GM23338 (cell line): ENCODE results near the gene ADAMTSL2. TPM values are rescaled to one million over a fixed set of nuclear protein-coding genes. Genes with fewer than 3 reads are reported as not detected.

ENCODE experiments used
- ATAC-seq: fragments of 200-7000 bp; cut with Tn5 transposase; 3 replicates; pipeline ENCODE4 v1.9.1; 2020
- DNase-seq: peaks from one replicate; pipeline ENCODE4 v3.0.0-alpha.2; 2015; ENCODE audit warnings: low spot score
- H2AFZ ChIP-seq: fragments of 200-600 bp; sonication (generic); 2 replicates; pipeline ENCODE4 v1.8.0; 2016; ENCODE audit warnings: antibody characterized with exemption, mild to moderate bottlenecking, moderate library complexity
- H3F3A ChIP-seq: fragments of 200-600 bp; sonication (generic); replicated peaks from 2 replicates; pipeline ENCODE4 v1.8.0; 2017; ENCODE audit warnings: antibody characterized with exemption, mixed run types, low read depth
- H3K27ac ChIP-seq: fragments of 200-600 bp; sonication (generic); 2 replicates; pipeline ENCODE4 v1.6.1; 2016; ENCODE audit warnings: low read depth
- H3K27me3 ChIP-seq: fragments of 200-600 bp; sonication (generic); 2 replicates; pipeline ENCODE4 v1.8.0; 2016; ENCODE audit warnings: mild to moderate bottlenecking, mixed run types, moderate library complexity; ENCODE audit not compliant: insufficient read depth
- H3K36me3 ChIP-seq: fragments of 200-600 bp; sonication (generic); 2 replicates; pipeline ENCODE4 v1.8.0; 2016; ENCODE audit warnings: mild to moderate bottlenecking; ENCODE audit not compliant: insufficient read depth
- H3K4me1 ChIP-seq: fragments of 200-600 bp; sonication (generic); 2 replicates; pipeline ENCODE4 v1.8.0; 2016; ENCODE audit warnings: mild to moderate bottlenecking, moderate library complexity; ENCODE audit not compliant: insufficient read depth
- H3K4me2 ChIP-seq: fragments of 200-600 bp; sonication (generic); 2 replicates; pipeline ENCODE4 v1.7.1; 2017; ENCODE audit warnings: mixed run types
- H3K4me3 ChIP-seq: fragments of 200-600 bp; sonication (generic); 2 replicates; pipeline ENCODE4 v1.6.1; 2016; ENCODE audit warnings: mixed run types
- H3K79me2 ChIP-seq: fragments of 200-600 bp; sonication (generic); replicated peaks from 2 replicates; pipeline ENCODE4 v1.8.0; 2017; ENCODE audit warnings: mild to moderate bottlenecking; ENCODE audit not compliant: insufficient read depth
- H3K9me2 ChIP-seq: fragments of 200-600 bp; sonication (generic); 2 replicates; pipeline ENCODE4 v1.8.0; 2017; ENCODE audit not compliant: insufficient read depth
- H4K20me1 ChIP-seq: fragments of 200-600 bp; sonication (generic); replicated peaks from 2 replicates; pipeline ENCODE4 v1.8.0; 2017; ENCODE audit warnings: mild to moderate bottlenecking; ENCODE audit not compliant: insufficient read depth
- H3K27ac Mint-ChIP-seq: 2 replicates; pipeline ENCODE4 v1.8.0; 2020; ENCODE audit warnings: inconsistent platforms, mild to moderate bottlenecking, moderate library complexity, mixed read lengths
- H3K27me3 Mint-ChIP-seq: 3 replicates; pipeline ENCODE4 v1.8.0; 2022; ENCODE audit warnings: low read depth, mild to moderate bottlenecking, moderate library complexity, mixed read lengths, inconsistent platforms; ENCODE audit not compliant: insufficient read depth, poor library complexity
- H3K36me3 Mint-ChIP-seq: 3 replicates; pipeline ENCODE4 v1.8.0; 2021; ENCODE audit warnings: low read depth, mild to moderate bottlenecking, inconsistent platforms, moderate library complexity, mixed read lengths
- H3K4me1 Mint-ChIP-seq: 3 replicates; pipeline ENCODE4 v1.8.0; 2020; ENCODE audit warnings: mild to moderate bottlenecking, inconsistent platforms, mixed read lengths
- H3K4me3 Mint-ChIP-seq: 3 replicates; pipeline ENCODE4 v1.8.0; 2021; ENCODE audit warnings: moderate library complexity, mild to moderate bottlenecking, inconsistent platforms, mixed read lengths
- H3K9me3 Mint-ChIP-seq: 3 replicates; pipeline ENCODE4 v1.8.0; 2020; ENCODE audit warnings: moderate library complexity, mild to moderate bottlenecking, inconsistent platforms, mixed read lengths
- CREB1 ChIP-seq: fragments of 250-450 bp; sonication (Bioruptor Pico); IDR thresholded peaks from 2 replicates; pipeline ENCODE4 v1.5.0; 2020; ENCODE audit warnings: low read depth, mild to moderate bottlenecking, moderate library complexity
- ETS1 ChIP-seq: IDR thresholded peaks from 2 replicates; pipeline ENCODE4 v1.6.1; 2016; ENCODE audit warnings: antibody characterized with exemption
- JUNB ChIP-seq: IDR thresholded peaks from one replicate; pipeline ENCODE4 v1.6.1; 2016; ENCODE audit warnings: antibody characterized with exemption; ENCODE audit not compliant: unreplicated experiment
- NANOG ChIP-seq: IDR thresholded peaks from 2 replicates; pipeline ENCODE4 v1.6.1; 2016; ENCODE audit warnings: antibody characterized with exemption, borderline replicate concordance
- POLR2AphosphoS5 ChIP-seq: IDR thresholded peaks from 2 replicates; pipeline ENCODE4 v1.6.1; 2016; ENCODE audit warnings: antibody characterized with exemption, low read depth
- REST ChIP-seq: IDR thresholded peaks from one replicate; pipeline ENCODE4 v1.6.1; 2018; ENCODE audit warnings: antibody characterized with exemption; ENCODE audit not compliant: unreplicated experiment
- STAT1 ChIP-seq: IDR thresholded peaks from one replicate; pipeline ENCODE4 v1.6.1; 2016; ENCODE audit warnings: antibody characterized with exemption; ENCODE audit not compliant: unreplicated experiment
- ZNF114 ChIP-seq: fragments of 250-450 bp; sonication (Bioruptor Pico); IDR thresholded peaks from 2 replicates; pipeline ENCODE4 v1.5.0; 2020; ENCODE audit warnings: mild to moderate bottlenecking, moderate library complexity
- ZNF331 ChIP-seq: fragments of 250-450 bp; sonication (Bioruptor Pico); IDR thresholded peaks from 2 replicates; pipeline ENCODE4 v1.5.0; 2020; ENCODE audit warnings: low read depth, mild to moderate bottlenecking, moderate library complexity
- ZNF462 ChIP-seq: fragments of 250-450 bp; sonication (Bioruptor Pico); IDR thresholded peaks from 2 replicates; pipeline ENCODE4 v1.5.0; 2020; ENCODE audit warnings: mild to moderate bottlenecking, moderate library complexity
- polyA plus RNA-seq: library from polyadenylated mRNA; unstranded; fragments of >200 nt; fragmentation: Nextera tagmentation; extraction: Ambion mirVana; gene quantifications from 2 replicates; pipeline ENCODE4 v1.2.1, GENCODE V29; 2016
- total RNA-seq: library from RNA; depleted of rRNA; stranded (reverse); fragments of >200 nt; shearing (Covaris generic); gene quantifications from 2 replicates; pipeline ENCODE4 v1.2.3, GENCODE V29; 2014

Gene ADAMTSL2
- total and polyA plus RNA-seq, 2 experiments from 2014 or later = 0.15 to 0.66 TPM

GRCh38 chr9:133601746-133602145, 67.2 kb downstream of the ADAMTSL2 start:
- no peaks in the 10 kb centered on the region for H3K4me1 ChIP-seq
- DNase-seq (no peak), ATAC-seq (no peak)
- H3K27me3 ChIP-seq = no peaks in the 10 kb centered on the region
- no peak overlapping the region for H3K4me3 ChIP-seq
- peaks cover 10% of the 10 kb centered on the region for H3K36me3 Mint-ChIP-seq
- H3K4me1 Mint-ChIP-seq = peaks cover 24% of the 10 kb centered on the region
- H3F3A ChIP-seq = peaks cover 6% of the 10 kb centered on the region; the same call in 1 of the 2 replicates
- TF ChIP-seq POLR2AphosphoS5 (no peak), CREB1 (CRISPR knock-in tag) (no peak), NANOG (no peak), REST (no peak)
- H3K27ac ChIP-seq = no peak overlapping the region
- H3K4me3 Mint-ChIP-seq = no peak overlapping the region
- no peak overlapping the region for H3K4me2 ChIP-seq
- peaks cover 2% of the 10 kb centered on the region for H3K27me3 Mint-ChIP-seq
- H3K9me3 Mint-ChIP-seq = peaks cover 16% of the 10 kb centered on the region
- H4K20me1 ChIP-seq = no peaks in the 10 kb centered on the region
- H3K79me2 ChIP-seq = no peaks in the 10 kb centered on the region
- no peaks in the 10 kb centered on the region for H3K9me2 ChIP-seq
- no peaks in the 10 kb centered on the region for H3K36me3 ChIP-seq
- H3K27ac Mint-ChIP-seq = no peak overlapping the region
- no peak overlapping the region for H2AFZ ChIP-seq

- Histone ChIP-seq H3K27ac (no peak overlapping the region), H3K4me2 (no peak overlapping the region), H3K9me2 (no peaks in the 10 kb centered on the region), H3K79me2 (no peaks in the 10 kb centered on the region), H4K20me1 (no peaks in the 10 kb centered on the region), H3K27me3 (no peaks in the 10 kb centered on the region), H2AFZ (no peak overlapping the region), H3F3A (peaks cover 6% of the 10 kb centered on the region; the same call in 1 of the 2 replicates), H3K36me3 (no peaks in the 10 kb centered on the region), H3K4me3 (no peak overlapping the region), H3K4me1 (no peaks in the 10 kb centered on the region)
- Mint-ChIP-seq H3K4me3 (no peak overlapping the region), H3K27ac (no peak overlapping the region), H3K9me3 (peaks cover 11% of the 10 kb centered on the region), H3K27me3 (peaks cover 2% of the 10 kb centered on the region), H3K4me1 (peaks cover 24% of the 10 kb centered on the region), H3K36me3 (peaks cover 5% of the 10 kb centered on the region)
- ATAC-seq (no peak), DNase-seq (no peak)
- TF ChIP-seq STAT1 = no peak
- TF ChIP-seq POLR2AphosphoS5 = no peak
- no peak for TF ChIP-seq JUNB
- no peak for TF ChIP-seq ZNF462 (CRISPR knock-in tag)
- TF ChIP-seq NANOG = no peak
- no peak for TF ChIP-seq ZNF331 (CRISPR knock-in tag)
- no peak for TF ChIP-seq ZNF114 (CRISPR knock-in tag)
- no peak for TF ChIP-seq ETS1
These were observed 67.8 kb downstream of the ADAMTSL2 start for GRCh38 chr9:133602277-133602676.
